ENCODE data around the gene KCTD12.

KCTD12 gene

DNA sequence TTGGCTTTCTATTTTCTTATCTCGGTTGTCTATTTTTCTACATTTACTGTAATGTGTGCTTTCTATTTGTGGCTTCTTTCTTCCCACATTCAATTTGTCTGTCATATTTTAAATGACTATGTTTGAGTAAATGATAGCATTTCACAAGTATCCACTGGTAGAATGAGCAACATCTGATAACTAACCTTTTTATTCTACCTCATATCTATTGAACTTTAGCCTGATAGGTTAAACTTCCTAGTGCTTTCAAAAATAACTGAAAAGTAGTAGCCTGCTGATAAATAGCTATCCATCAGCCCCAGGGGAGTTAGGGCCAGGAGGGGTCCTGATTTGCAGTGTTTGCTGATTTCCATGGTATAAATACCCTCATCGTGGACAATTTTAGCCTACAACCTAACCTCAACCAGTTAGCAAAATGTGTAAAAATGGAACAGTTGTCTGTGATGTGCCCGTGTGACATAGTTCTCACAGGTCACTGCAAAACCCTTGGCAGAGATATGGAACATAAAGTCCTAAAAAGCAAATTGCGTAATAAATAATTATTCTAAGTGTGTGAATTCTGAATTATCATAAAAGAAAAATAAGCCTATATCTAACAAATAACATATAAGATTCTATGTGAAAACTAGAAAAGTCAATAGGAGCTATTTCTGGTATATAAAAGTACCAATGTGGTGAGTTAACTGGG lies 32.1 kb downstream of the KCTD12 start:
- no peak for DNase-seq (ENCODE audit: low read depth)

DNA sequence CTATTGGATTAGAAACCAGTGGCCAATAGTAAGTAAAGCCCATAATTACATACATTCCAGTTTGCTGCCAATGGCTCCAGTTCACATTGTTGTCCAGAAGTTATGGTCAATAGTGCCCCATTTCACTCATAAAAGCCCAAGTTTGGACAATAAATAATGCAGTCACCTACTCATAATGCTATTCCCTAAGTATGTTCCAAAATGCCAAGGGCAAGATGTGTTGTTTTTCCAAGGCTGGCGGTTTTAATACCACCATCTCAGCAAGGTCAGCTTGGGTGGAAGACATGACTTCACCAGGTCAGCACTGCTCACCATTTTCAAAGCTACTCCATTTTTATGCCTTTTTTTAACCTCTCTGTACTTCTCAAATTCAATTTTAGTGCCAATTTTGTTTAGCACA lies 32.7 kb downstream of the KCTD12 start:
- no peak for DNase-seq (ENCODE audit: low read depth)

DNA sequence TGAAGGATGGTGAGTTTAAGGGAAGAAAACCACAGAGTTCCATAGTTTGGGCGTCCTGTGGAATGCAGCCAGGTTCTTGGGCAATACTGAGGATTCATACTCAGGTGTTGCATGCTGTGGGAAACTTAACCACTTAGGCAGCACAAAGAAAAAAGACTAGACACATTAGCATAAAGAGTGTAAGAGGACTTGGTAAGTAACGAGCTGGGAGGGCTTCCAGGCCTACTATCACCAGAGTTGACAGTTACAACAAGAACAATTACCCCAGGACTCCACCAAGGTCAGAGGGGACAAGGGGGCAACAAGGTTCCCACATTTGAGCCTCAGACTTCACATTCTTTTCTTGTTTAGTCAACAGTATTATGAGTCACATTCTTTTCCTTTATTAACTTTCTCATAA lies 33.2 kb downstream of the KCTD12 start:
- DNase-seq (ENCODE audit: low read depth): no peak

DNA sequence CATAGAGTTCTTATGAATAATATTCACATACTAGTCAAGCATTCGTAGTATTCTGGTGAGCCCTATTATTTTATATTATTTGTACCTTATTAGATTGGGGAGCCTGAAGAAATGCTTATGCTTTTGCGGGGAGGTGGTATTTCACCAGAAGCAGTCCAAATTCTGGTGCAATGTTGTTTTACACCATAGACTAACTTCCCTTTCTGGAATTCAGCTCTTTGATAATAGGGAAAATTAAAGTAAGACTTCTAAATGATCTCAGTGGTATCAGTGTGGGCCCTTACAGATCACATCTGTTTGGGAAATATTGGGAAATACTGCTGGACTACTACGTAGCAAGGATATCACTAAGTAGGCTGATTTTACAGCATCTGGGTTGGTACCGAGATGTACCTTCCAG lies 34.2 kb downstream of the KCTD12 start:
- no peak for DNase-seq (ENCODE audit: low read depth)

DNA sequence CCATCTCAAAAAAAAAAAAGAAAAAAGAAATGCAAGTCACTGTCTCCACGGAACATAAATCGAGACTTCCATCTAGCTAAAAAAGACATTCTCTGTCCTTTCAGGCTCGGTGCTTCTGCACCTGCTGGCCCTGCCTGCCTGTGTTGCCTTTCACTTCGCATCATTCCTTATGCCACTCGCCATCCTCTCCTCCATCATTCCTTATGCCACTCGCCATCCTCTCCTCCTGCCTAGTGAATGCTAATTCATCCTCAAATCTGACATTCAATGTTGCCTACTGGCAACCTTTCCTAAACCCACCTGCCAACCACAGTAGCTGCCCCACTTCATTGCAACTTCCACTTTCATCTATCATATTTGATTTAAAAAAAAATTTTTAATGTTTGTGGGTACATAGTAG lies 36.7 kb downstream of the KCTD12 start:
- DNase-seq (ENCODE audit: low read depth): no peak

DNA sequence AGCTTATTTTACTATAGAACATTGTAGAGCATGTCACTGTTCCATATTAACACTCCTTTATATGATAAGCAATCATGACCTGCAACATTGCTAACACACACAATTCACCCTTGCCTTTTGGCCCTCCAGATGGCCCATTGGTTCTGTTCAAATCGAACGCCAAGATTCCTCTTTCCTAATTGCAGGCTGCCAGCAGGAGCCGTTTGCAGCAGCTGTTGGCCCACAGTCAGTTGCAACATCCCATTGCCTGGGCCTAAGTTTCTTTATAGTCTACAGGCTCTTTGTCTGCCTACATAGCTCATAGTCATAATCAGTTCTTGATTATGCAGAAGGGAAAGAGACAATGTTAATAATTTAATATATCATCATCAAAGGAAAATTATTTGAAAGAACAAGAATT lies 37.6 kb downstream of the KCTD12 start:
- DNase-seq (ENCODE audit: low read depth): no peak

DNA sequence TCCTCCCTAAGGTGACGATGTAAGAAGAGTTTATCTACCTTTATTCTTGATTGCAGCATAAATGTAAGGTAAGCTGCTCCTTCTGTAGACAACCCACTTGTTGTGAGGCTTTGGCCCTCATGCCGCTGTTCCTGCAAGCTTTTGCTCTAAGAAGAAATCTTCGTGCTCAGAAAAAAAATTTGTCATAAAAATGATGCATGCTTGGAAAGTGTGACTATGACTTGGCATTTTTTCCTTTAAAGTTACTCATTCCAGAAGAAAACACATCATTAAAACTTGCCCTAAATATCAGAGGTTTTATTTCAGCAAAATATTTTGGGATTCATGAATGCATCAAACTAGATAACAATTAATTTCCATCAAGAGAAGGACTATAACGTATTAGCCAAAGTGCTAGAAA lies 39.8 kb downstream of the KCTD12 start:
- no peak for DNase-seq (ENCODE audit: low read depth)

DNA sequence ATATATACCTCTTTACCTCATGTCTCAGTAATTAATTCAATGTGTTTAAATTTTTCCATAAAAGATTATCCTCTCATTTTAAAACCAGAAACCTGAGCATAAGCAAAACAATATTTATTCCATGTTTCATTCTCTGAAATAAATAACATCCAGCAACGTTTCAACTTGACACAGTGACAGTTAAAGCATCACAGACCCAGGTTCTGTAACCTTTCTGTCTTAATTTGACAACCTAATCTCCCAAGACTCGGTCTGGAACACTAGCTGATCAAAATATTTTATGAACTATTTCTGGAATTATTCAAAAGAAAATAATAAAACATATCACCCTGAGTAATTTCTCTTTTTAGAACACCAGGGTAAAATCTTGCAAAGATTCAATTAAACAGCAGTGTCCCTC lies 40.3 kb downstream of the KCTD12 start:
- no peak for DNase-seq (ENCODE audit: low read depth)

DNA sequence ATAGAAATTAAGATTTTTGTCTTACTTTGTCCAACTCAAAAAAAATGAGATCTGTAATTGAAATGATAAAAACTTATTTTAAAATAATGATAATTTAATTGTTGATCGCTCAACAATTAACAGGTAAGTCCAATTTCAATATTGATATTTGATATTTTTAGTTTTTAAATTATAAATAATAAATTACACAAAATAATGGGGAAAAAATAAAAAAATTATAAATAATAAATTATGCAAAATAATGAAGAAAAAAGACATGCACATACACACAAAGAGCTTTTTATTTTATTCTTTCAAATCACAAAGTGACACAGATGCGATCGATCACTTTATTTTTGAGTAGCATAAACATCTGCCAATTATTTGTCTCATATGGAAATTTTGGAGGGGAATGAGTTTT lies 40.8 kb downstream of the KCTD12 start:
- no peak for DNase-seq (ENCODE audit: low read depth)

DNA sequence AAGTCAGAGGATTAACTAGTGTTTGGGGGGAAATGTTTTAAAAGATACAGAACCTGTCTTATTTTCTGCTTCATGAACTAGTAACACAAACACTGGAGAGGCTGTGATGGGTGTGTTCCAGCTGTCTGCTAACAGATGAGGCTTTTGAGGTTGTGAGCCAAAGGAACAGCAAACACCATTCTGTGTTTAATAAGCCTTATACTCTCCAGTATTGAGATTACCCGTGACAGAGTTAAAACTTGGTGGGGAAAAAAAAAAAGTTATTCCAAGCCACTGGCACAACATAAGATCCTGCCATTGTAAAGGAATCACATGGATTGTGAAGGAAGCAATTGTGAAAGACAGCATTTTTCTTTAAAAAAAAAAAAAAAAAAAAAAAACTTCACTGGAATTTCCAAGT lies 48.4 kb downstream of the KCTD12 start:
- DNase-seq (ENCODE audit: low read depth): no peak

DNA sequence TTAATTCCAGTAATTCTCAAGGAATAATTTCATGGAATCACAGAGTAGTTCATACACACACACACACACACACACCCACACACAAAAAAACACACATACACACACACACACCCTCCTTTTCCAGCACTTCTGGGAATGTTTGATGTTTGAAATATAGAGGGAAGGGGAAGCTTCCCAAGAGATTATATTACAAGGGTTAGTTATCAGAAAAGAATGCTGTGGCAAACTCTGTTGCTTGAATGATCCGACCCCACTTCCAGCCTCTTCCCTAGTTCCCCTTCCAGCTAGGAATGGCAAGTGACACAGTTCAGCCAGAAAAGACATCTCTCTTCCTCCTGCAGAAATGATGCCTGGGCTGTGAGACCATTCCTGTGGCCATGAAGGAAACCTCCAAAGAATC lies 49.9 kb downstream of the KCTD12 start:
- DNase-seq (ENCODE audit: low read depth): no peak

DNA sequence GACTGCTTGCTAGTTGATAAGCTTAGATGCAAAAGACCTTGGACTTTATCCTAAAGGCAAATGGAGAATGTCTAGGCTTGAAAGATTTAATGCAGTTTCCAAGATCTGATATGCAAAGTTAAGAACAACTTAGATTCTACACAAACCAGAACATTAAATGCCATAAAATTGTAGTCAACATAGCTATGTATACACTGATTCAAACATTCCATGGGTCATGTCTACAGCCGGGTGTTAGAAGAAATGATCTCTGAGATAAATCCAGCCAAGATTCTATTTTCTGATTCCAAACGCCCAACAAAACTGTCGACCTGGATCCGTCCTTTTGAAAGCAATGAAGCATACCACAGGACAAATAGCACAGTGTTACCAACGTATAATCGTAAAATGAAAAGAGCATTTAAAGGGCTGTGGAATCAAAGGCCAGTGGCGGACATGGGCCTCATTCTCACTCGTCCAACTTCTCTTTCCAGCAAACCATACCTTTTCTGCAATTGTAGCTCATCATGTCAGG lies 52.7 kb downstream of the KCTD12 start:
- DNase-seq (ENCODE audit: low read depth): no peak

DNA sequence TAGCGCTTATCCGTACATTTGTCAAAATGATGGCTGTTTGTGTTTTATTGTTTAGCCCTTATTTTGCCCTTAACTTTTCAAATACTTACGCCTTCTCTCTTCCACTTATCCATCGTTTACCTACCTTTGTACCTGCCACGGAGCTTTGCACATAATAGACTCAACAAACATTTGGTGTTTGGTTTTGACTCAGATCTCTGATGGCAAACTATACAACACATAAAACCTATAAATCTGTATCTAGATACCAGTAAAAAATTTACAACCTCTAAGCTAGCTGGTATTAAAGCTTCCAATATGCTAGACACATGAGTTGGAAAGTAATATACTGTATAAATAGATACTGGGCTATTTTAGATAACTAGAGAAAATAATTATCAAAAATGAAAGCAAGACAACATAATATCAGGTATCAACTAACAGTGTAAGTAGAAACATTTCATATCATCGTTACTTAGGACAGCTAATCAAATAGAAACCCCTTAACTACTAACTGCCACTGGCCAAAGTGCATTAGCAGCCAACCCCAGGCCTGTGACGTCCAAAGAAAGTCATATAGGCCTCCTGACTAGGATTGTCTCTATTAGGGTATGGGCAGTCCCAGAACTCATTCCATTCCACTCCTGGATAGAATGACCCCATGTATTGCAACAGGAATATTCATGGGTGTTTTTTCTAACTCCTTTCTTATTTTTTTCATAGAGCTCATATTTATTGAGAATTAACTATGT lies 53.8 kb downstream of the KCTD12 start:
- DNase-seq (ENCODE audit: low read depth): no peak

DNA sequence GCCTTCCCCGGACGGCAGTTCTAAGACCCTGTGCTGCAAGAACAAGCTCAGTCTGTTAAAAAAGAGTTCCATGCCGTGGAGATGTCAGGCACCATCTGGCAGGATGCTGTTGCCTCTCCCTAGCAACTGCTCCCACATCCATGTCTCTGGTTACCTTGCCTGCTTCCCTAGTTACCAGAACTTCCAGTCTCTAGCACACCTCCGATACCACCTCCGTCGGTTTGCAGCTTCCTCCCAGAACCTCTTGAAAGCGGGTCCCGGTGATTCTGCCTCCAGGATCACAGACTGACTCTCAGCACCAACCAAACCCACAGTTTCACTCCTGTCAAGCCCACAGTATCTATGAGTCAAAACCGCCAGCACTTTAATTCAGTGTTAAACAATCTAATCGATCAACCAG lies 55.4 kb downstream of the KCTD12 start:
- no peak for DNase-seq (ENCODE audit: low read depth)

All from T-helper 22 cell (primary cell).